Neural progenitor cell (in vitro differentiated cells): ENCODE results near the gene CLECL1. TPM values are rescaled to one million over a fixed set of nuclear protein-coding genes. Genes with fewer than 3 reads are reported as not detected.

Source experiments
- DNase-seq: peaks from one replicate; pipeline ENCODE4 v3.0.0-alpha.2; 2016; ENCODE audit warnings: low spot score
- H2AFZ ChIP-seq: fragments of 200-600 bp; sonication (generic); replicated peaks from 2 replicates; pipeline ENCODE4 v1.6.1; 2016; ENCODE audit warnings: antibody characterized with exemption
- H3F3A ChIP-seq: fragments of 200-600 bp; sonication (generic); 2 replicates; pipeline ENCODE4 v1.6.1; 2016; ENCODE audit warnings: antibody characterized with exemption, low read depth
- H3K27ac ChIP-seq: fragments of 200-600 bp; sonication (generic); 2 replicates; pipeline ENCODE4 v1.5.1; 2016; ENCODE audit warnings: mild to moderate bottlenecking
- H3K27me3 ChIP-seq: fragments of 200-600 bp; sonication (generic); 2 replicates; pipeline ENCODE4 v1.6.1; 2016; ENCODE audit warnings: mild to moderate bottlenecking, moderate library complexity
- H3K36me3 ChIP-seq: fragments of 200-600 bp; sonication (generic); 2 replicates; pipeline ENCODE4 v1.5.1; 2016
- H3K4me1 ChIP-seq: fragments of 200-600 bp; sonication (generic); 2 replicates; pipeline ENCODE4 v1.6.1; 2016; ENCODE audit warnings: mixed run types
- H3K4me2 ChIP-seq: fragments of 200-600 bp; sonication (generic); 2 replicates; pipeline ENCODE4 v1.6.1; 2016
- H3K4me3 ChIP-seq: fragments of 200-600 bp; sonication (generic); 2 replicates; pipeline ENCODE4 v1.5.1; 2016
- H3K79me2 ChIP-seq: fragments of 200-600 bp; sonication (generic); 2 replicates; pipeline ENCODE4 v1.6.1; 2016; ENCODE audit warnings: low read depth
- H3K9ac ChIP-seq: fragments of 200-600 bp; sonication (generic); 2 replicates; pipeline ENCODE4 v1.6.1; 2016
- H3K9me3 ChIP-seq: fragments of 200-600 bp; sonication (generic); 2 replicates; pipeline ENCODE4 v1.5.1; 2016; ENCODE audit warnings: low read depth
- H4K20me1 ChIP-seq: fragments of 200-600 bp; sonication (generic); 2 replicates; pipeline ENCODE4 v1.6.1; 2016; ENCODE audit warnings: low read depth
- H3K27ac Mint-ChIP-seq: 3 replicates; pipeline ENCODE4 v1.8.0; 2021; ENCODE audit warnings: mixed read lengths
- H3K27me3 Mint-ChIP-seq: 2 replicates; pipeline ENCODE4 v1.8.0; 2022; ENCODE audit warnings: low read depth, mild to moderate bottlenecking, inconsistent platforms, moderate library complexity, mixed read lengths; ENCODE audit not compliant: insufficient read depth
- H3K36me3 Mint-ChIP-seq: 3 replicates; pipeline ENCODE4 v1.8.0; 2021; ENCODE audit warnings: mixed read lengths
- H3K4me1 Mint-ChIP-seq: 3 replicates; pipeline ENCODE4 v1.8.0; 2021; ENCODE audit warnings: mixed read lengths
- H3K4me3 Mint-ChIP-seq: 3 replicates; pipeline ENCODE4 v1.8.0; 2021; ENCODE audit warnings: mild to moderate bottlenecking, moderate library complexity, mixed read lengths
- H3K9me3 Mint-ChIP-seq: 3 replicates; pipeline ENCODE4 v1.8.0; 2020; ENCODE audit warnings: mixed read lengths
- CTCF ChIP-seq: fragments of 200-600 bp; sonication (generic); IDR thresholded peaks from 2 replicates; pipeline ENCODE4 v1.5.1; 2017; ENCODE audit warnings: antibody characterized with exemption, mild to moderate bottlenecking
- EZH2 ChIP-seq: fragments of 200-600 bp; sonication (generic); IDR thresholded peaks from 2 replicates; pipeline ENCODE4 v1.6.1; 2017; ENCODE audit warnings: antibody characterized with exemption, mild to moderate bottlenecking, moderate library complexity
- EZH2phosphoT487 ChIP-seq: fragments of 200-600 bp; sonication (generic); IDR thresholded peaks from 2 replicates; pipeline ENCODE4 v1.6.1; 2017; ENCODE audit warnings: antibody characterized with exemption
- total RNA-seq: library from RNA; depleted of rRNA; stranded (reverse); fragments of >200 nt; gene quantifications from 2 replicates; pipeline ENCODE4 v1.2.3, GENCODE V29; 2015; ENCODE audit warnings: low replicate concordance

Gene CLECL1
- total RNA-seq, 1 donor from 2014 or later, result not detected

GRCh38 chr12:9699898-9700605 lies 32.8 kb downstream of the CLECL1 start:
- no peak overlapping the region for H3K4me2 ChIP-seq

DNA sequence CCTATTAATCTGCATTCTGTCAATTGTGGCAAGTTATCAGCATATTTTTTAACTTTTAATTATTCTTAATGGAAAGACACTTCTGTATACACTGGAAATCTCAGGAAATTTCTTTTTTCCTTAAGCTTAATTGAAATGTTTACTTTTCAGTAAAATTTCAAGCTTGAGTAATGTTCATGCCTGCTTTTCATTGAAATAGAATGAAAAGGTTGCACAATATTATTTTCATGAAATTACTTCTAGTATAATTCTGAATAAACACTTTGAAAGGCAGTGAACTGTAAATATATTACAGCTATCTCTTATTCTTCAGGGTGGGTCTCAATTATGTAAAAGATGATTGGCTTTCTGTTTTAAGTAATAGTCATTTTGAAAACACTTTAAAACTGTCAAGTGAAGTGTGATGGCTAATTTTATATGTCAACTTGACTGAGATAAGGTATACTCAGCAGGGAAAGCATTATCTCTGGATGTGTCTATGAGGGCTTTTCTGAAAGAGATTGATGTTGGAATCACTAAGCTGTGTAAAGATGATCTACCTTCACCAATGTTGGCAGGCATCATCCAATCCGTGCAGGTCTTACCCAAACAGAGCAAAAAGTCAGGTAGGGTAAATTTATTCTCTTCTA lies 33.5 kb downstream of the CLECL1 start:
- no peak overlapping the region for H3K4me3 ChIP-seq
- H3K4me2 ChIP-seq, result no peak overlapping the region
- Mint-ChIP-seq H3K4me3 (no peak overlapping the region), H3K27ac (no peak overlapping the region), H3K36me3 (peaks cover 22% of the 10 kb centered on the region), H3K27me3 (no peaks in the 10 kb centered on the region), H3K9me3 (peaks cover 9% of the 10 kb centered on the region), H3K4me1 (no peaks in the 10 kb centered on the region)
- no peaks in the 10 kb centered on the region for H3K4me1 ChIP-seq
- H4K20me1 ChIP-seq, result no peaks in the 10 kb centered on the region
- H3K27ac ChIP-seq, result no peak overlapping the region
- DNase-seq, result no peak
- no peaks in the 10 kb centered on the region for H3K79me2 ChIP-seq
- H3K9me3 ChIP-seq, result no peaks in the 10 kb centered on the region
- no peak overlapping the region for H2AFZ ChIP-seq
- no peaks in the 10 kb centered on the region for H3F3A ChIP-seq
- H3K36me3 ChIP-seq, result no peaks in the 10 kb centered on the region
- TF ChIP-seq EZH2phosphoT487, result no peak
- TF ChIP-seq CTCF, result no peak
- H3K9ac ChIP-seq, result no peak overlapping the region
- no peaks in the 10 kb centered on the region for H3K27me3 ChIP-seq

More at GRCh38 chr12:9699898-9700605, 32.8 kb downstream of the CLECL1 start:
- Histone ChIP-seq H3K79me2 (no peaks in the 10 kb centered on the region), H4K20me1 (no peaks in the 10 kb centered on the region), H2AFZ (no peak overlapping the region), H3K9me3 (no peaks in the 10 kb centered on the region), H3K9ac (no peak overlapping the region), H3K27ac (no peak overlapping the region), H3K27me3 (no peaks in the 10 kb centered on the region), H3K36me3 (no peaks in the 10 kb centered on the region), H3K4me1 (no peaks in the 10 kb centered on the region), H3F3A (no peaks in the 10 kb centered on the region), H3K4me3 (no peak overlapping the region)
- no peak for DNase-seq
- TF ChIP-seq EZH2phosphoT487, result no peak
- no peak for TF ChIP-seq EZH2
- TF ChIP-seq CTCF, result no peak
- Mint-ChIP-seq H3K4me3 (no peak overlapping the region), H3K4me1 (no peaks in the 10 kb centered on the region), H3K9me3 (peaks cover 10% of the 10 kb centered on the region), H3K27me3 (no peaks in the 10 kb centered on the region), H3K27ac (no peak overlapping the region), H3K36me3 (peaks cover 17% of the 10 kb centered on the region)

- Mint-ChIP-seq H3K9me3 (peaks cover 9% of the 10 kb centered on the region), H3K4me3 (no peak overlapping the region), H3K4me1 (no peaks in the 10 kb centered on the region), H3K27ac (no peak overlapping the region), H3K27me3 (no peaks in the 10 kb centered on the region), H3K36me3 (peaks cover 22% of the 10 kb centered on the region)
- Histone ChIP-seq H3K9me3 (no peaks in the 10 kb centered on the region), H3K79me2 (no peaks in the 10 kb centered on the region), H3K4me1 (no peaks in the 10 kb centered on the region), H3K9ac (no peak overlapping the region), H3K4me3 (no peak overlapping the region), H3K36me3 (no peaks in the 10 kb centered on the region), H3K4me2 (no peak overlapping the region), H3F3A (no peaks in the 10 kb centered on the region), H3K27me3 (no peaks in the 10 kb centered on the region), H3K27ac (no peak overlapping the region), H4K20me1 (no peaks in the 10 kb centered on the region), H2AFZ (no peak overlapping the region)
- TF ChIP-seq EZH2 (no peak), CTCF (no peak), EZH2phosphoT487 (no peak)
- no peak for DNase-seq
These were observed 34.2 kb downstream of the CLECL1 start for GRCh38 chr12:9698681-9699080.
